ENCODE results near the gene NFATC2. TPM values are rescaled to one million over a fixed set of nuclear protein-coding genes. Genes with fewer than 3 reads are reported as not detected.
A peak's percentile ranks its signal among the peaks of the same experiment; 100 is the strongest.

NFATC2 gene
- total and polyA plus RNA-seq, 9 donors: 2.2 to 9.4 (median 5.1) TPM

DNA sequence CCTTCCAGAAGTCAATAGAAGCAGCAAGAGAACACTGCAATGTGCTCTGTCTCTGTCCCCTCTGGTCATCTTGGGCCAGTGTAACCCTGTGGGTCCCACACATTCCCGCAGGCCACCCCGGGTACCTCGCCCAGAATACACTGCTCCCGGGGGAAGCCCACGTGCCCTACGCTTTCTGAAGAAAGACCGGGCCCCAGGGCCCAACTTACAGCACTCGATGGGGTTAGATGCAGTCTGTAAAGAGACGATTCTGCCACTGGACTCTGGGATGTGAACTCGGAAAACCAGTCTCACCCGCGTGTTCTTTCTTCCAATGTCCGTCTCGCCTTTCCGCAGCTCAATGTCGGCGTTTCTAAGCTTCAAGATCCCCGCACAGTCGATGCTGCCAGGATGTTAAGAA lies 68.7 kb downstream of the NFATC2 start:
- no peaks in the 10 kb centered on the region for H3K9me3 ChIP-seq
- no peaks in the 10 kb centered on the region for H3K36me3 ChIP-seq
- no peaks in the 10 kb centered on the region for H3K27me3 ChIP-seq
- H3K4me3 ChIP-seq: no peak overlapping the region
- TF ChIP-seq, protein P1, sequence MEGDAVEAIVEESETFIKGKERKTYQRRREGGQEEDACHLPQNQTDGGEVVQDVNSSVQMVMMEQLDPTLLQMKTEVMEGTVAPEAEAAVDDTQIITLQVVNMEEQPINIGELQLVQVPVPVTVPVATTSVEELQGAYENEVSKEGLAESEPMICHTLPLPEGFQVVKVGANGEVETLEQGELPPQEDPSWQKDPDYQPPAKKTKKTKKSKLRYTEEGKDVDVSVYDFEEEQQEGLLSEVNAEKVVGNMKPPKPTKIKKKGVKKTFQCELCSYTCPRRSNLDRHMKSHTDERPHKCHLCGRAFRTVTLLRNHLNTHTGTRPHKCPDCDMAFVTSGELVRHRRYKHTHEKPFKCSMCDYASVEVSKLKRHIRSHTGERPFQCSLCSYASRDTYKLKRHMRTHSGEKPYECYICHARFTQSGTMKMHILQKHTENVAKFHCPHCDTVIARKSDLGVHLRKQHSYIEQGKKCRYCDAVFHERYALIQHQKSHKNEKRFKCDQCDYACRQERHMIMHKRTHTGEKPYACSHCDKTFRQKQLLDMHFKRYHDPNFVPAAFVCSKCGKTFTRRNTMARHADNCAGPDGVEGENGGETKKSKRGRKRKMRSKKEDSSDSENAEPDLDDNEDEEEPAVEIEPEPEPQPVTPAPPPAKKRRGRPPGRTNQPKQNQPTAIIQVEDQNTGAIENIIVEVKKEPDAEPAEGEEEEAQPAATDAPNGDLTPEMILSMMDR (IDR thresholded peaks at IDR 0.05): no peak
- TF ChIP-seq POLR2A (IDR thresholded peaks at IDR 0.05): no peak
- no peak for TF ChIP-seq EP300 (IDR thresholded peaks at IDR 0.05)
- 94 to 96% (median 94%) methylated on average over 19 of the region's 19 CpGs for WGBS, 3 donors
- H3K4me1 ChIP-seq (ENCODE audit: insufficient read depth): peaks cover 4% of the 10 kb centered on the region
- intact Hi-C loops (cut with DNase I): no loop called here
- H3K27ac ChIP-seq: no peak overlapping the region
- DNase-seq: peak in 1 of 5 donors; percentile 12

DNA sequence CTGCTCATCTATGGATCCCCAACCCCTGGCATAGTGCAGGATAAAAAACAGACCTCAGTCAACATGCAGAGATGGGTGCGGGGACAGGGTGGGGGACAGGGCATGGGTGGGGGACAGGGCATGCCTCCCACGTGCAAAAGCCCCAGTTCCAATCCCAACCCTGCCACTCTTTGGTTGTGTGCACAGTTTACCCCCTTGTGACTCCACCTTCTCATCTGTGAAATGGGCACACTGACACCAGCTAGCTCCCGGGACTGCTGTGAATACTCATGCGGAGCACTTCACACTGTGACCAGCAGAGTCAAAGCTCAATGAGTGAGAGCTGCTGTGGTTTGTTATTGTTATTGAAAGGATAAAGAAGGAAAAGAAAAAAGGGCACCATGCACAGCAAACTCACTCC lies 69.3 kb downstream of the NFATC2 start:
- H3K4me1 ChIP-seq (ENCODE audit: insufficient read depth): peaks cover 4% of the 10 kb centered on the region
- H3K4me3 ChIP-seq: no peak overlapping the region
- 89 to 98% (median 95%) methylated on average over 4 of the region's 4 CpGs for WGBS, 3 donors
- no peaks in the 10 kb centered on the region for H3K36me3 ChIP-seq
- DNase-seq: peak in 1 of 5 donors; percentile 5
- H3K27ac ChIP-seq: no peak overlapping the region
- intact Hi-C loops (cut with DNase I): no loop called here
- TF ChIP-seq, protein P1 (IDR thresholded peaks at IDR 0.05): no peak
- TF ChIP-seq POLR2A (IDR thresholded peaks at IDR 0.05) (no peak), EP300 (IDR thresholded peaks at IDR 0.05) (no peak)
- no peaks in the 10 kb centered on the region for H3K27me3 ChIP-seq
- H3K9me3 ChIP-seq: no peaks in the 10 kb centered on the region

DNA sequence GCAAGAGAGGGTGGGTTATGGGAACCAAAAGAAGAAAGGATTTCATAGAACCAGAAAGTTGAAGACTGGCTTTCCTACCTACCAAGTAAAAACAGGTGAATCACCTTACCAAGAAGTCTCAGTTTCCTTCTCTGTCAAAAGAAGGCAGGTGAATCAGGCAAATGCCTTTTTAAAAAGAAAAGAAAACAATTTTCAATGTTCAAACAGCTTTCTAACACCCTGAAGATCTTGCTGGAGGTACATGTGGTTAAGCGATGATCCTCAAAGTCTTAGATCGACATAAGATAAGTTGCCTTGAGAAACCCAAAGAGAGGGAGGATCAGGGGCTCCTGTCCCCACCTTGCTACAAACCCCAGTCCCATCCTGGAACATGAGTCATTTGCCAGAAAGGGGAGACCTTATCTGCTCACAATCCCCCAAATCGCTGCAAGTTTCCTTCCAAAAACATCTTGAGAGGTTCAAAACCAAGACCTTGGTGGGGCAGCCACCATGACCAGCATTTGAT lies 71.6 kb downstream of the NFATC2 start:
- Histone ChIP-seq H3K4me3 (no peak overlapping the region), H3K27ac (no peak overlapping the region), H3K9me3 (no peaks in the 10 kb centered on the region), H3K27me3 (no peaks in the 10 kb centered on the region), H3K4me1 (ENCODE audit: insufficient read depth) (peaks cover 4% of the 10 kb centered on the region), H3K36me3 (no peaks in the 10 kb centered on the region)
- intact Hi-C loops (cut with DNase I): no loop called here
- 94 to 97% (median 96%) methylated on average over 3 of the region's 3 CpGs for WGBS, 3 donors
- no peak for TF ChIP-seq POLR2A (IDR thresholded peaks at IDR 0.05)
- TF ChIP-seq EP300 (IDR thresholded peaks at IDR 0.05): no peak
- TF ChIP-seq, protein P1 (IDR thresholded peaks at IDR 0.05): no peak
- DNase-seq: peak in 1 of 5 donors; percentile 2

DNA sequence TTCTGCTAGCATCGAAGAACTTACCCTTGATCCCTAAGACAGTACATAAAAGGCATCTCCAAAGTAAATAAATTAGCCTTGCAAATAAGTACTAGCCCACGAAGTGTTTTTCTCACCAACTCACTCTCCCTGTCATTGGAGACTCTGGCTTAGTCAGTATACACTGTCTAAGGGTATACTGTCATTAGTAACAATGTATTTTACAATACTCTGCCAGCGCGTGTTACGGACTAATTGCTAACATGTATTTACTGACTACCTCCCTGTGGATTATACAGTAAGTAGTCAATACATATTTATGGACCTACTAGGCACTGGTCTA lies 72.1 kb downstream of the NFATC2 start:
- intact Hi-C loops (cut with DNase I): no loop called here
- Histone ChIP-seq H3K4me3 (no peak overlapping the region), H3K4me1 (ENCODE audit: insufficient read depth) (peaks cover 4% of the 10 kb centered on the region), H3K27ac (no peak overlapping the region), H3K9me3 (no peaks in the 10 kb centered on the region), H3K27me3 (no peaks in the 10 kb centered on the region), H3K36me3 (no peaks in the 10 kb centered on the region)
- TF ChIP-seq EP300 (IDR thresholded peaks at IDR 0.05): no peak
- no peak for TF ChIP-seq POLR2A (IDR thresholded peaks at IDR 0.05)
- TF ChIP-seq, protein P1 (IDR thresholded peaks at IDR 0.05): no peak
- 72 to 77% (median 74%) methylated on average over 5 of the region's 5 CpGs for WGBS, 3 donors
- DNase-seq: no peak
